GM12875 (cell line): ENCODE results near the gene OR14J1.
"Not testable (repeated sequence)": the region's sequence is repeated elsewhere in the genome, so short reads cannot be mapped to it uniquely, and the experiment has no call there.

Experiments
- H3K4me3 ChIP-seq: one replicate; pipeline ENCODE4 v1.5.1; 2011; ENCODE audit warnings: low read depth, low read length, control low read depth
- CTCF ChIP-seq: IDR thresholded peaks from 2 replicates; pipeline ENCODE4 v1.5.1; 2011; ENCODE audit warnings: low read depth, mild to moderate bottlenecking, control low read depth, inconsistent platforms, low read length, moderate library complexity, borderline replicate concordance; ENCODE audit not compliant: insufficient read depth

OR14J1 gene

GRCh38 chr6:29295623-29296022 lies 5.9 kb upstream of the OR14J1 start:
- no peak for TF ChIP-seq CTCF

GRCh38 chr6:29319931-29320330 lies 18.4 kb downstream of the OR14J1 start:
- no peak overlapping the region for H3K4me3 ChIP-seq
- TF ChIP-seq CTCF, result no peak

More at GRCh38 chr6:29295623-29296022, 5.9 kb upstream of the OR14J1 start:
- no peak overlapping the region for H3K4me3 ChIP-seq

- not testable (repeated sequence) for H3K4me3 ChIP-seq
Observed at GRCh38 chr6:29323332-29323731, 21.8 kb downstream of the OR14J1 start.

- no peak overlapping the region for H3K4me3 ChIP-seq
- TF ChIP-seq CTCF, result no peak
Observed at GRCh38 chr6:29325777-29326176, 24.3 kb downstream of the OR14J1 start.

- TF ChIP-seq CTCF, result no peak
- no peak overlapping the region for H3K4me3 ChIP-seq
Observed at GRCh38 chr6:29332676-29333075, 31.2 kb downstream of the OR14J1 start.

- H3K4me3 ChIP-seq, result no peak overlapping the region
- no peak for TF ChIP-seq CTCF
Observed at GRCh38 chr6:29336269-29336668, 34.8 kb downstream of the OR14J1 start.

- H3K4me3 ChIP-seq, result no peak overlapping the region
- TF ChIP-seq CTCF, result no peak
Observed at GRCh38 chr6:29345380-29345779, 43.9 kb downstream of the OR14J1 start.

GRCh38 chr6:29349348-29349747 lies 47.8 kb downstream of the OR14J1 start:
- H3K4me3 ChIP-seq, result not testable (repeated sequence)
